Left cardiac atrium (tissue), 4 donors: ENCODE measurements around the gene LRCH3. TPM values are rescaled to one million over a fixed set of nuclear protein-coding genes. Genes with fewer than 3 reads are reported as not detected.
"Not testable (repeated sequence)": the region's sequence is repeated elsewhere in the genome, so short reads cannot be mapped to it uniquely, and the experiment has no call there.

Experiments
- ATAC-seq, 2 donors: fragments of 200-7000 bp; cut with Tn5 transposase; one replicate each; pipeline ENCODE4 v1.9.1; 2020; ENCODE audit warnings: mild to moderate bottlenecking in 2 of 2, moderate library complexity in 2 of 2
- DNase-seq: peaks from one replicate; pipeline ENCODE4 v3.0.0-alpha.2; 2020
- intact Hi-C, 2 donors: fragments of 100-400 bp; cut with DNase I; formaldehyde crosslinking; loops; one replicate each; pipeline versions ENCODE4 v1.14.1 to v1.15.1; 2022 to 2023
- total RNA-seq, 2 donors: library from RNA; stranded (reverse); fragmentation: NEBNext Ultra II Directional; extraction: Animal tissue kit (Norgen Biotek cat#: 25700); gene quantifications; one replicate each; pipeline ENCODE4 v1.2.1, GENCODE V29; 2021
- donor health status: DM: no; HTN: yes; CAD: no.
- donor health status: DM: no; HTN: yes; CAD: no; lungs with severe emphysema.
- donor health status: DM: yes; HTN: yes; CAD: no.
- donor health status: Dilated cardiomyopathy.

The LRCH3 gene
- total RNA-seq, 2 donors from 2014 or later, result 21.3 to 35.3 TPM

- intact Hi-C loops, result no loop called here
- no peak for DNase-seq
- no peak for ATAC-seq
Observed at GRCh38 chr3:197877902-197878301, 86.8 kb downstream of the LRCH3 start.

GRCh38 chr3:197878427-197878826 is 87.4 kb downstream of the LRCH3 start:
- ATAC-seq (no peak), DNase-seq (no peak)
- intact Hi-C loops, result no loop called here

- no peak for ATAC-seq
- intact Hi-C loops, result no loop called here
Observed at GRCh38 chr3:197880491-197881269, 89.6 kb downstream of the LRCH3 start.

GRCh38 chr3:197881270-197881969 is 90.4 kb downstream of the LRCH3 start:
- no peak for ATAC-seq
- intact Hi-C loops, result no loop called here
- no peak for DNase-seq

More at GRCh38 chr3:197880491-197881269, 89.6 kb downstream of the LRCH3 start:
- no peak for DNase-seq

GRCh38 chr3:197881970-197882338 is 90.9 kb downstream of the LRCH3 start:
- ATAC-seq (no peak), DNase-seq (no peak)
- intact Hi-C loops, result no loop called here

- no peak for DNase-seq
- no peak for ATAC-seq
- intact Hi-C loops, result no loop called here
Observed at GRCh38 chr3:197882586-197882985, 91.5 kb downstream of the LRCH3 start.

- ATAC-seq, result no peak
- no peak for DNase-seq
- intact Hi-C loops, result no loop called here
Observed at GRCh38 chr3:197883541-197883940, 92.5 kb downstream of the LRCH3 start.

GRCh38 chr3:197884330-197884729 is 93.3 kb downstream of the LRCH3 start:
- DNase-seq, intact Hi-C loops, ATAC-seq: not testable (repeated sequence)

- ATAC-seq, intact Hi-C loops, DNase-seq: not testable (repeated sequence)
Observed at GRCh38 chr3:197886052-197886451, 95.0 kb downstream of the LRCH3 start.

- intact Hi-C loops, DNase-seq, ATAC-seq: not testable (repeated sequence)
Observed at GRCh38 chr3:197887430-197888053, 96.5 kb downstream of the LRCH3 start.

GRCh38 chr3:197888511-197888910 is 97.5 kb downstream of the LRCH3 start:
- intact Hi-C loops, result no loop called here
- ATAC-seq, result no peak
- no peak for DNase-seq

- ATAC-seq, result no peak
- intact Hi-C loops, result no loop called here
- no peak for DNase-seq
Observed at GRCh38 chr3:197889204-197889930, 98.3 kb downstream of the LRCH3 start.

GRCh38 chr3:197890693-197891092 is 99.6 kb downstream of the LRCH3 start:
- DNase-seq, result no peak
- intact Hi-C loops, result no loop called here
- no peak for ATAC-seq

- ATAC-seq (no peak), DNase-seq (no peak)
- intact Hi-C loops, result no loop called here
Observed at GRCh38 chr3:197892162-197892561, 101.1 kb downstream of the LRCH3 start.

GRCh38 chr3:197896421-197896820 is 105.4 kb downstream of the LRCH3 start:
- intact Hi-C loops, result no loop called here
- no peak for ATAC-seq

GRCh38 chr3:197899833-197900478 is 108.9 kb downstream of the LRCH3 start:
- no peak for DNase-seq
- intact Hi-C loops, result no loop called here
- ATAC-seq, result peak in 1 of 2 donors; percentile 22

More at GRCh38 chr3:197896421-197896820, 105.4 kb downstream of the LRCH3 start:
- no peak for DNase-seq

- no peak for DNase-seq
- no peak for ATAC-seq
- intact Hi-C loops, result no loop called here
Observed at GRCh38 chr3:197901626-197902025, 110.6 kb downstream of the LRCH3 start.

GRCh38 chr3:197906023-197906849 is 115.2 kb downstream of the LRCH3 start:
- ATAC-seq (peak; percentile 98 to 99), DNase-seq (peak; percentile 91)
- intact Hi-C loops, result loop anchor here in 1 of 2 donors (5.0 kb wide), 1 partner anchor 36 kb away; no protein-coding TSS in a partner anchor
